ENCODE results near the gene SETD1B.

Gene SETD1B

GRCh38 chr12:121800694-121801594, 2.9 kb upstream of the SETD1B start:
- no peak for TF ChIP-seq CTCF (conservative IDR thresholded peaks at IDR 0.05; ENCODE audit: control insufficient read depth, insufficient read depth, low read depth, low read length)
- peak overlapping the region; percentile 53 for H3K4me3 ChIP-seq (ENCODE audit: control insufficient read depth, low read depth, low read length)
- DNase-seq (ENCODE audit: low read depth) = peak; percentile 82

- H3K4me3 ChIP-seq (ENCODE audit: control insufficient read depth, low read depth, low read length) = peak overlapping the region; percentile 53
- no peak for TF ChIP-seq CTCF (conservative IDR thresholded peaks at IDR 0.05; ENCODE audit: control insufficient read depth, insufficient read depth, low read depth, low read length)
- peak; percentile 47 for DNase-seq (ENCODE audit: low read depth)
These were observed 2.0 kb upstream of the SETD1B start for GRCh38 chr12:121801595-121802484.

- H3K4me3 ChIP-seq (ENCODE audit: control insufficient read depth, low read depth, low read length) = peak overlapping the region; percentile 53
- no peak for DNase-seq (ENCODE audit: low read depth)
- TF ChIP-seq CTCF (conservative IDR thresholded peaks at IDR 0.05; ENCODE audit: control insufficient read depth, insufficient read depth, low read depth, low read length) = no peak
These were observed 1.3 kb upstream of the SETD1B start for GRCh38 chr12:121802485-121802842.

- TF ChIP-seq CTCF (conservative IDR thresholded peaks at IDR 0.05; ENCODE audit: control insufficient read depth, insufficient read depth, low read depth, low read length) = no peak
- H3K4me3 ChIP-seq (ENCODE audit: control insufficient read depth, low read depth, low read length) = peak overlapping the region; percentile 53
- peak; percentile 93 for DNase-seq (ENCODE audit: low read depth)
These were observed 738 bp upstream of the SETD1B start for GRCh38 chr12:121802843-121803698.

GRCh38 chr12:121804417-121805111, 755 bp downstream of the SETD1B start:
- no peak for TF ChIP-seq CTCF (conservative IDR thresholded peaks at IDR 0.05; ENCODE audit: control insufficient read depth, insufficient read depth, low read depth, low read length)
- DNase-seq (ENCODE audit: low read depth) = no peak
- peak overlapping the region; percentile 69 for H3K4me3 ChIP-seq (ENCODE audit: control insufficient read depth, low read depth, low read length)

All from fibroblast of mammary gland (primary cell).